ENCODE results near the gene RABGAP1L. TPM values are rescaled to one million over a fixed set of nuclear protein-coding genes. Genes with fewer than 3 reads are reported as not detected.

The RABGAP1L gene
- total RNA-seq, 1 experiment from 2014 or later, result 57.4 TPM

DNA sequence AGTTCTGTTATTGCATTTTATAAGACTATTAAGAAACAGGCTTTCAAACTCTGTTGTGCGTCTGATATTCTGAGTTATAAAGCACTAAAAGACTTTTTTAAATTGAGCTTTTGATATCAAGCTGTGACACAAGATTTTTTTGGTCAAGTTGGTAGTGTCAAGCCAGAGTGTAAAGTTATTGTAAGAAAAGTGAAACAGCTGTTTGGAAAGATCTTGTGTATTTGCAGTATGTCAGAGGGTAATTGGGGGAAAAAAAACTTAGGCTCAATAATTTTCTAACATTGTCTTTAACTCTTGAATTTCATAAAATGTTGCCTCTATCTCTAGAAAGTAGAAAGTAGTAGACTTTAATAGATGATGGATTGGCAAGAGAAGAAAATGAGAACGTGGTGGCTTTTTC, 844.2 kb downstream of the RABGAP1L start:
- peaks cover 12% of the 10 kb centered on the region for H3F3A ChIP-seq (ENCODE audit: insufficient read depth, low read depth)
- ChIA-PET POLR2A (ENCODE audit: unreplicated experiment) (no interaction called here), CTCF (no interaction called here)
- H4K20me1 ChIP-seq (ENCODE audit: insufficient read depth), result peaks cover 3% of the 10 kb centered on the region; the same call in 1 of the 2 replicates
- DNase-seq, result no peak
- peaks cover 19% of the 10 kb centered on the region for H3K4me1 ChIP-seq (replicated peaks; ENCODE audit: insufficient read depth)
- H3K4me3 ChIP-seq, result no peak overlapping the region
- TF ChIP-seq EZH2 (IDR thresholded peaks at IDR 0.05; ENCODE audit: low read depth), result no peak
- TF ChIP-seq, protein P1, sequence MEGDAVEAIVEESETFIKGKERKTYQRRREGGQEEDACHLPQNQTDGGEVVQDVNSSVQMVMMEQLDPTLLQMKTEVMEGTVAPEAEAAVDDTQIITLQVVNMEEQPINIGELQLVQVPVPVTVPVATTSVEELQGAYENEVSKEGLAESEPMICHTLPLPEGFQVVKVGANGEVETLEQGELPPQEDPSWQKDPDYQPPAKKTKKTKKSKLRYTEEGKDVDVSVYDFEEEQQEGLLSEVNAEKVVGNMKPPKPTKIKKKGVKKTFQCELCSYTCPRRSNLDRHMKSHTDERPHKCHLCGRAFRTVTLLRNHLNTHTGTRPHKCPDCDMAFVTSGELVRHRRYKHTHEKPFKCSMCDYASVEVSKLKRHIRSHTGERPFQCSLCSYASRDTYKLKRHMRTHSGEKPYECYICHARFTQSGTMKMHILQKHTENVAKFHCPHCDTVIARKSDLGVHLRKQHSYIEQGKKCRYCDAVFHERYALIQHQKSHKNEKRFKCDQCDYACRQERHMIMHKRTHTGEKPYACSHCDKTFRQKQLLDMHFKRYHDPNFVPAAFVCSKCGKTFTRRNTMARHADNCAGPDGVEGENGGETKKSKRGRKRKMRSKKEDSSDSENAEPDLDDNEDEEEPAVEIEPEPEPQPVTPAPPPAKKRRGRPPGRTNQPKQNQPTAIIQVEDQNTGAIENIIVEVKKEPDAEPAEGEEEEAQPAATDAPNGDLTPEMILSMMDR (conservative IDR thresholded peaks at IDR 0.05), result no peak
- H3K79me2 ChIP-seq (ENCODE audit: low read depth), result peaks cover 81% of the 10 kb centered on the region
- H3K36me3 ChIP-seq (ENCODE audit: low read depth), result peaks cover 30% of the 10 kb centered on the region
- H3K27ac ChIP-seq, result no peak overlapping the region
- intact Hi-C loops (cut with micrococcal nuclease; ENCODE audit: unreplicated experiment), result no loop called here
- no peak overlapping the region for H2AFZ ChIP-seq
- BruUV-seq (replicated peaks), result no TSS peak
- H3K27me3 ChIP-seq (ENCODE audit: insufficient read depth, low read depth), result no peaks in the 10 kb centered on the region
- no peak overlapping the region for H3K4me2 ChIP-seq
- no peaks in the 10 kb centered on the region for H3K9me2 ChIP-seq (ENCODE audit: insufficient read depth)
- H3K9me3 ChIP-seq (ENCODE audit: insufficient read depth, low read depth), result no peaks in the 10 kb centered on the region

DNA sequence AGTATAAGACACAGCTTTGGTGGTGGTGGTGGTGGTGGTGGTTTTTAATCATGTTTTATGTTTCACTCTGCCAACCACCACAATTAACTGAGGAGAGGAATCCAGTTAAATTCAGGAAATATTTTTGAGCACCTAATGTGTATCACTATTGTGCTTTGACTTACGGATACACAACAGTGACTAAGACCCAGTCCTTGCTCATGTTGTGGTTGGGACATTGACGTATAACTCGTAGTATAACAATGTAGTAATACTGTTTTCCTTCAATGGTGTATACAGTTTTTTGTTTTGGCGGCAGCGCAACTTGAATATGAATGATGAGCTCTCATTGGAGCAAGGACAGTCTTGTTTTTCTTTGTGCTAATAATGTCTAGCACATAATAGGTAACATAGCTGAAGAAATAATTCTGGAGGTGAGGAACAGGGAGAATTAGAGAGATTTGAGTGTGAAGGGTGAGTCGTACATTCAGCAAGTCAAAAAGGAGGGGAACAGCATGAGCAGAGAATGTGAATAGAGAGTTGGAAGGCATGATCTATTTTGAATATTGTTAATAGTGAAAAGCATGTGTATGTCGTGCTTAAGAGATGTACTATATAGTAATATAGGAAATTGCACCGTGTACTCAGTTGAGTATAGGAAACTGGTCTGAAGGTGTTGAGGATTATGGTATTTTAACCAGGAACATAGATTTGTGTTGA, 845.9 kb downstream of the RABGAP1L start:
- no peak for DNase-seq
- H3K9me2 ChIP-seq (ENCODE audit: insufficient read depth), result no peaks in the 10 kb centered on the region
- no peak overlapping the region for H3K4me3 ChIP-seq
- peaks cover 80% of the 10 kb centered on the region for H3K79me2 ChIP-seq (ENCODE audit: low read depth)
- H3K9me3 ChIP-seq (ENCODE audit: insufficient read depth, low read depth), result no peaks in the 10 kb centered on the region
- no peak overlapping the region for H3K27ac ChIP-seq
- H3K4me1 ChIP-seq (replicated peaks; ENCODE audit: insufficient read depth), result peaks cover 19% of the 10 kb centered on the region
- TF ChIP-seq, protein P1 (conservative IDR thresholded peaks at IDR 0.05), result no peak
- TF ChIP-seq EZH2 (IDR thresholded peaks at IDR 0.05; ENCODE audit: low read depth), result no peak
- H3F3A ChIP-seq (ENCODE audit: insufficient read depth, low read depth), result peaks cover 15% of the 10 kb centered on the region; the same call in 1 of the 2 replicates
- H3K27me3 ChIP-seq (ENCODE audit: insufficient read depth, low read depth), result no peaks in the 10 kb centered on the region
- ChIA-PET CTCF (no interaction called here), POLR2A (ENCODE audit: unreplicated experiment) (no interaction called here)
- no peak overlapping the region for H3K4me2 ChIP-seq
- H3K36me3 ChIP-seq (ENCODE audit: low read depth), result peaks cover 33% of the 10 kb centered on the region
- H4K20me1 ChIP-seq (ENCODE audit: insufficient read depth), result peaks cover 3% of the 10 kb centered on the region
- no peak overlapping the region for H2AFZ ChIP-seq
- no TSS peak for BruUV-seq (replicated peaks)
- intact Hi-C loops (cut with micrococcal nuclease; ENCODE audit: unreplicated experiment), result no loop called here

- Histone ChIP-seq H3K4me1 (replicated peaks; ENCODE audit: insufficient read depth) (peaks cover 8% of the 10 kb centered on the region; the same call in 1 of the 2 replicates), H3K36me3 (ENCODE audit: low read depth) (peaks cover 48% of the 10 kb centered on the region), H3K9me3 (ENCODE audit: insufficient read depth, low read depth) (no peaks in the 10 kb centered on the region), H3K4me3 (no peak overlapping the region), H3K27ac (no peak overlapping the region), H3K27me3 (ENCODE audit: insufficient read depth, low read depth) (no peaks in the 10 kb centered on the region), H4K20me1 (ENCODE audit: insufficient read depth) (peaks cover 3% of the 10 kb centered on the region; the same call in 1 of the 2 replicates), H3F3A (ENCODE audit: insufficient read depth, low read depth) (peaks cover 24% of the 10 kb centered on the region), H3K79me2 (ENCODE audit: low read depth) (peaks cover 37% of the 10 kb centered on the region), H3K4me2 (no peak overlapping the region), H2AFZ (no peak overlapping the region), H3K9me2 (ENCODE audit: insufficient read depth) (no peaks in the 10 kb centered on the region)
- no peak for DNase-seq
- TF ChIP-seq, protein P1 (conservative IDR thresholded peaks at IDR 0.05), result no peak
- no peak for TF ChIP-seq EZH2 (IDR thresholded peaks at IDR 0.05; ENCODE audit: low read depth)
- no TSS peak for BruUV-seq (replicated peaks)
- intact Hi-C loops (cut with micrococcal nuclease; ENCODE audit: unreplicated experiment), result no loop called here
- ChIA-PET CTCF (no interaction called here), POLR2A (ENCODE audit: unreplicated experiment) (no interaction called here)
Measured at GRCh38 chr1:175009532-175009931, 850.2 kb downstream of the RABGAP1L start.
